ENCODE results near the gene SELENOF.
A peak's percentile ranks its signal among the peaks of the same experiment; 100 is the strongest.

Gene SELENOF

DNA sequence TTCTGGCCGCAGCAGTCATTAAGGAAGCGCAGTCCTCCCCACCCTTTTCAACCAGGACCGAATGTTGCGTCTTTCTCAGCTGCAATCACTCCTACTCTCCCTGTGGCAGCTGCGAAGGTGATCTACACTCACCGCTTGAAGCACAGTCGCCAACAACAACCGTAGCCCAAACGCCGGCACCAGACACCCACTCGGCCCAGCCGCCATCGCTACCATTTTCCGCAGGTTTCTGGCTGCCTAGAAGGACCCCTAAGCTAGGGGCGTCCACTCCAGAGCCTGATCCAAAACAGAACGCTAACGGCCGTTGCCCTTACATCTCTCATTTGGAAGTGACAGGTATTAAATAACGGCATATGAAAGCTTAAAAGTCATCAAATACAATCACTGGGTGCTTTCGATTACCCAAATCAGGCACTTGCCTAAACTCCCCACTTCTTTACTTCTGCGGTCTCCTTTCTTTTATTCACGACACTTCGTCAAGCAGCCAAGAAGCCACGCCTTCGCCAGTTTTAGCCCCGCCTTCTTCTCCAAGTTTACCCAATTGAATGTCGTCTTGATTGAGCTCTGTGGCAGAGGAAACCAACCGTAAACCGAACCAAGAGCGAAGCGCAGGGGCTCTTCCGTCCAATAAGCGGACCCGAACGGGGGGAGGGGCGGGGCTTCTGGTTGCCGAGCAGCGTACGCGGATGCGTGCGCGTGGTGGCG lies at the start of gene SELENOF:
SELENOF (minus strand) TSS at position 231 of the 705 bp plus-strand sequence; CDS start at position 216, 15 bp downstream.
- DNase-seq, result peak; percentile 99

DNA sequence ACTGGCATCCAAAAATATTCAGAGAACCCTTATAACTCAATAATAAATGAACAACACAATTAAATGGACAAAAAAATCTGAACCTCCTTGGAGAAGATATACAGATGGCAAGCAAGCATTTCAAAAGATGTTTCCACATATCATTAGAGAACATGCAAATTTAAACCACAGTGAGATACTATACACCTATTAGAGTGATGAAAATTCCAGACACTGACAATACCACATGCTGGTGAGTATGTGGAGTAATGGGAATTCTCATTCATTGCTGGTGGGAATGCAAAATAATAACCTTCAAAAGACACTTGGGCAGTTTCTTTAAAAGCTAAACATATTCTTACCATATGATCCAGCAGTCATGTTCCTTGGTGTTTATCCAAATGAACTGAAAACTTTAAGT lies 46.6 kb upstream of the SELENOF start:
- no peak for DNase-seq

DNA sequence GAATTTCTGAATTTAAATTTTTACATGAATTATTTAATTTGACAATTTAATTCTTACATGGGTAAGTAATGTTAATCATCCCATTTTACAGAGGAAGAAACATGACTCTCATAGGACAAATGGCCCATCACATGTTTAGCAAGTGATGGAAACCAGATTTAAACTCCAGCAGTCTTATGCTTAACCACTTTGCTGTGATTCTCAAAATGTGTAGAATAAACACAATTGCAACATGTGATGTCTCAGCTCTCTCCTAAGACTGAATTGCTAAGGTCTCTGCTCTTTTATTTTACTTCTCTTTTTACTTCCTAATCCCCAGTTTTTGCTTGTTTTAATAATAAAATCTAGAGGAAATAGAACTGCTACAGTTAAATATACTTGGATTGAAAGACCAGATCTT lies 43.3 kb upstream of the SELENOF start:
- DNase-seq, result no peak

DNA sequence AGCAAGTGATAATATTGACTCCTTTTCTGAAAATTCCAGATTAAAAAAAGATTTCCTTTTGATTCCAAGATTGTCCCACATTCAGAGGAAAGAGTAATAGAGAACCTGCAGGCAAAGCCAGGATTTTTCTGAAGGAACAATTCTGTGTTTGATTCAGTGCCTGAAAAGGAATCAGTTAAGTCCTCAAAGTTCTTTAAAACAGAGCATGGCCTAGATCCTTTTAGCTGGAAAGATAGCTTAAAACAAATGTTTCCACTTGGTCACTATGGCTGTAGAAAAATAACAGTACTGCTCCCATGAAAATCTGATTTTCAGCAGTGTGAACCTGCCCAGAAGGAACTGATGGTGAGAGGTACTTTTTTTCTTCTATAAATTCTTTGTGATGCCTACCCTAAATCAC lies 42.3 kb upstream of the SELENOF start:
- DNase-seq, result no peak

DNA sequence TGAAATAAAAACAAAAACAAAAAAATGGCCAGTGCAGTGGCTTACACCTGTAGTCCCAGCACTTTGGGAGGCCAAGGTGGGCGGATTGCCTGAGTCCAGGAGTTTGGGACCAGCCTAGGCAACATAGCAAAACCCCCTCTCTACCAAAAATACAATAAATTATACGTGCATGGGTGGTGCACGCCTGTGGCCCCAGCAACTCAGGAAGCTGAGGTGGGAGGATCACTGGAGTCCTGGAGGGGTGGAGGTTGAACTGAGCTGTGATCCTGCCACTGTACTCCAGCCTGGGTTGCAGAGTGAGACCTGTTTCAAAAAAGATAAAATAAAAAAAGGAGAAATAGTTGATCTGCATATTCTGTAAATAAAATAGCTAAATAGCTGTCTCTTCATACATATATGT lies 41.8 kb upstream of the SELENOF start:
- no peak for DNase-seq

GRCh38 chr1:86953167-86953566 lies 39.2 kb upstream of the SELENOF start:
- DNase-seq, result no peak

DNA sequence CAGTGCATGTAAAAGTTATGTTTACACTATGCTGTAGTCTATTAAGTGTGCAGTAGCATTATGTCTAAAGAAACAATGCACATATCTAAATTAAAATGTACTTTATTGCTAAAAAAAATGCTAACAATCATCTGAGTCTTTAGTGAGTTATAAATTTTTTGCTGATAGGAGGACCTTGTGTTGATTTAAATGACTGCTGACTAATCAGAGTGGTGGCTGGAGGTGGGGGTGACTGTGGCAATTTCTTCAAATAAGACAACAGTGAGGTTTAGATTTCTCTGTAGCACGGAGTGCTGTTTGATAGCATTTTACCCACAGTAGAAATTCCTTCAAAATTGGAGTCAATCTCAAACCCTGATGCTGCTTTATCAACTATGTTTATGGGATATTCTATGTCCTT lies 37.5 kb upstream of the SELENOF start:
- DNase-seq, result no peak

GRCh38 chr1:86950712-86951419 lies 36.9 kb upstream of the SELENOF start:
- no peak for DNase-seq

DNA sequence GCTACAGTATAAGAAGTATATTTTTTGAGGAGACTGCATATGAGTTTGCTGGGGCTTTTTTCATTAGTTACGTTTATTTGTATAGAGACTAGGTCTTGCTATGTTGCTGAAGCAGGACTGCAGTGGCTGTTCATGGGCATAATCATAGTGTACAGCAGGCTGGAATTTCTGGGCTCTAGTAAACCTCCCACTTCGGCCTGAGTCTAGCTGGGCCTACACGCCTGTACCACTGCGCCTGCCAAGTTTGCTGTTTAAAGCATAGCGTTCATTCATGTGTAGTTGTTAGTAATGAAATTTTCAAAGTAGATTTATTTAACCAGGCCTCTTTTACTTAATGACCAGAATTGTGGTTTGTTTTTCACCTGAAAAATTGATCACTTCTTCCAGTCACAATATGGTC lies 34.3 kb upstream of the SELENOF start:
- DNase-seq, result no peak

- no peak for DNase-seq
Observed at GRCh38 chr1:86942743-86943142, 28.8 kb upstream of the SELENOF start.

GRCh38 chr1:86942042-86942441 lies 28.1 kb upstream of the SELENOF start:
- no peak for DNase-seq

DNA sequence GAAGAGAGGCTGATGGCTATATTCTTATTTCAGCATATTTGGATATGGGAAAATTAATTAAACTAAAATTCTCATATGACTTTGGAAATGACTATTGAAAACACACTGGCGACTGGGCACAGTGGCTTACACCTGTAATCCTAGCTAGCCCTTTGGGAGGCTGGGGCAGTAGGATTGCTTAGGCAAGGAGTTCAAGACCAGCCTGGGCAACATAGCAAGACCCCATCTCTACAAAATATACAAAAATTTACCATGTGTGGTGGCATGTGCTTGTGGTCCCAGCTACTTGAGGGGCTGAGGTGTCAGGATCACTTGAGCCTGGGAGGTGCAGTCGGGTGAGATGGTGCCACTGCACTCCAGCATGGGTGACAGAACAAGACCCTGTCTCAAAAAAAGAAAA lies 26.7 kb upstream of the SELENOF start:
- no peak for DNase-seq

- DNase-seq, result no peak
Observed at GRCh38 chr1:86939406-86939805, 25.5 kb upstream of the SELENOF start.

GRCh38 chr1:86938855-86939254 lies 24.9 kb upstream of the SELENOF start:
- no peak for DNase-seq

GRCh38 chr1:86938450-86938849 lies 24.5 kb upstream of the SELENOF start:
- no peak for DNase-seq

GRCh38 chr1:86933562-86934377 lies 19.8 kb upstream of the SELENOF start:
- DNase-seq, result no peak

DNA sequence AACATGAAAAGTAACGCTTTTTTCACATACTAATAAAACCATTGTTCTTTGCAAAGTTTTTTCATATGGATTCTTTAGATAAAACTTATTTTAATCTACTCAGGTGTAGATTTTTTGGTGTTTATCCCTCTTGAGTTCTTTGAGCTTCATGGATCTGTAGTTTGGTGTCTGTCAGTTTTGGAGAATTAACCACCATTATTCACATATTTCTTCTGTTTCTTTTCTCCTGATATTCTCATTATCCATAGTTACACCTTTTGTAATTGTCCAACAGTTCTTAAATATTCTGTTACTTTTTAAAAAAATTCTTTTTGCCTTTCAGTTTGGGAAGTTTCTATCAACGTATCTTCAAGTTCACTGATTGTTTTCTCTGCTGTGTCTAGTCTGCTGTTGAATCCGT lies 19.1 kb upstream of the SELENOF start:
- DNase-seq, result no peak

DNA sequence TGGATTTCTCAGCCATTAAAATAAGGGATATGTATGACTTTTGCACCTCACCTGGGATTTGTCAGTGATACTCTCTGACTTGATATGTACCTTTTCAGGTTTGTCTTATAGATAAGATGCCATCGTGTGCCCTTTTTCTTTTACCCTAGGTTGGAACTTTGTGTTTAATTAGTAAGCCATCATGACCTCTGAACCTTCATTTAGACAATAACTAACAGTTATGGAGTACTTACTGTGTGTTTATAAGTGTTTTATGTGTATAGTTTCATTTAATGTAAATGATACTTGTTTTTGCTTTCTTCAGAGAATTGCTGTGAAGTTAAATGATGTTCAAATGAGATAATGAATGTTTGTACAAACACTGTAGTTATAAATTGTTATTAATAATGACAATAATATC lies 14.9 kb upstream of the SELENOF start:
- DNase-seq, result no peak

DNA sequence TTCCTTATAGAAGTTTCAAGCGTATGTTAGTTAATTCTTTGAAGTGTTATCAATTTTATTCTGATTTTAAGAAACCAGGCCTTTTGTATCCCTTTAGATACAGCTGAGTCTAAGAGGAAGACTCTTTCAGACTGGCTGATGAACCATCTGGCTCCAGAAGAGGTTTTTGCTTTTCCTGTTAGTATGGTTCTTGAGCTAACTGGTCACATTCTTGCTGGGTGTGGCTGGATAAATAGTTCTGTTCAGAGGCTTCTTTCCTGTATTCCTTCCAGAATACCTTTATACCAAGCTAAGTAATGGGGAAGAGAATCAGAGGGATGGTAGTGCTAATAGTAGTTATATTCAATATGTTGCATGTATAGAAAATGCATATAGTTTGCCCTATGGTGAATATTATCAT lies 13.0 kb upstream of the SELENOF start:
- no peak for DNase-seq

DNA sequence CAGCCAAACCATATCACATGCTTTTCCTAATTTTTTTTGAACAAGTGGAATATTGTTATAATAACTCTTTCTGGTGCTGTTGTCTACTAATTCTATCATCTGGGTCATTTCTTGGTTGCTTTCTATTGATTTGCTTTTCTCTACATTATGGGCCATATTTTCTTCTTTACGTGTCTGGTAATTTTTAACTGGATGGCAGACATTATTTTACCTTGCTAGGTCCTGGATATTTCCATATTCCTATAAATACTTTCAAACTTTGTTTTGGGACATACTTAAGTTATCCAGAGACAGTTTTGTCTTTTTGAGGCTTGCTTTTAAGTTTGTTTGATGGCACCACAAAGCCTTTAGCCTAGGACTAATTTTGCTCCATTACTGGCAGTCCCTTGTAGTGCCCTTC lies 11.8 kb upstream of the SELENOF start:
- no peak for DNase-seq

GRCh38 chr1:86924324-86924960 lies 10.5 kb upstream of the SELENOF start:
- DNase-seq, result no peak

DNA sequence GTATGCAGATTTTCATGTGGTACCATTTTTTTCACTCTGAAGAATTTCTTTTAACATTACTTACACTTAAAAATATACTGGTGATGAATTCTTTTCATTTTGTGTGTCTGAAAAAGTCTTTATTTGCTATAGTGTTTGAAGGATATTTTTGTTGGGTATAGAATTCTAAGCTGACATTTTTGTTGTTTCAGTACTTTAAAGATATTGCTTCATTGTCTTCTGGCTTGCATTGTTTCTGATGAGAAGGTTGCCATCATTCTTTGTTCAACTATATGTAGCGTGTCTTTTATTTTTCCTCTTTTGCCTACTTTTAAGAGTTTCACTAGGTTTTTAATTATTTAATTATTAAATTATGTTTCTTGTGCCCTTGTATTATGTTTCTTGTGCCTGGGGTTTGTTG lies 8.5 kb upstream of the SELENOF start:
- no peak for DNase-seq

- no peak for DNase-seq
Observed at GRCh38 chr1:86916752-86917151, 2.8 kb upstream of the SELENOF start.
